Endodermal cell (in vitro differentiated cells): ENCODE results near the gene GARIN5B. TPM values are rescaled to one million over a fixed set of nuclear protein-coding genes. Genes with fewer than 3 reads are reported as not detected.

ENCODE experiments used
- DNase-seq: peaks from one replicate; pipeline ENCODE4 v3.0.0-alpha.2; 2017
- H3K27ac ChIP-seq: 2 replicates; pipeline ENCODE4 v1.5.1; 2013; ENCODE audit warnings: mild to moderate bottlenecking, low read depth, low read length, moderate library complexity
- H3K27me3 ChIP-seq: 2 replicates; pipeline ENCODE4 v1.6.1; 2013; ENCODE audit warnings: mild to moderate bottlenecking, low read length, moderate library complexity; ENCODE audit not compliant: insufficient read depth, control insufficient read depth, poor library complexity, severe bottlenecking
- H3K36me3 ChIP-seq: 2 replicates; pipeline ENCODE4 v1.7.0; 2013; ENCODE audit warnings: mild to moderate bottlenecking, low read length, moderate library complexity; ENCODE audit not compliant: control insufficient read depth, insufficient read depth
- H3K4me1 ChIP-seq: one replicate; pipeline ENCODE4 v1.7.0; 2013; ENCODE audit warnings: low read length; ENCODE audit not compliant: control insufficient read depth, insufficient read depth
- H3K4me3 ChIP-seq: 2 replicates; pipeline ENCODE4 v1.5.1; 2013; ENCODE audit warnings: mild to moderate bottlenecking, low read length, moderate library complexity
- H3K9ac ChIP-seq: 2 replicates; pipeline ENCODE4 v1.6.1; 2013; ENCODE audit warnings: mild to moderate bottlenecking, low read length, moderate library complexity; ENCODE audit not compliant: poor library complexity, severe bottlenecking; ENCODE audit errors: extremely low read depth
- H3K9me3 ChIP-seq: 2 replicates; pipeline ENCODE4 v1.6.1; 2013; ENCODE audit warnings: mild to moderate bottlenecking, low read length, moderate library complexity; ENCODE audit not compliant: control insufficient read depth
- H3K27ac Mint-ChIP-seq: 2 replicates; pipeline ENCODE4 v1.8.0; 2020; ENCODE audit warnings: mixed read lengths
- H3K27me3 Mint-ChIP-seq: 2 replicates; pipeline ENCODE4 v1.8.0; 2021; ENCODE audit warnings: mild to moderate bottlenecking, mixed read lengths; ENCODE audit not compliant: insufficient read depth
- H3K36me3 Mint-ChIP-seq: 2 replicates; pipeline ENCODE4 v1.8.0; 2020; ENCODE audit warnings: low read depth, mixed read lengths
- H3K4me1 Mint-ChIP-seq: 2 replicates; pipeline ENCODE4 v1.8.0; 2020; ENCODE audit warnings: mixed read lengths
- H3K4me3 Mint-ChIP-seq: 2 replicates; pipeline ENCODE4 v1.8.0; 2020; ENCODE audit warnings: mild to moderate bottlenecking, moderate library complexity, mixed read lengths
- H3K9me3 Mint-ChIP-seq: 2 replicates; pipeline ENCODE4 v1.8.0; 2020; ENCODE audit warnings: mild to moderate bottlenecking, mixed read lengths
- CTCF ChIP-seq: fragments of 200-600 bp; sonication (generic); conservative IDR thresholded peaks from 2 replicates; pipeline ENCODE4 v1.5.0; 2021; ENCODE audit warnings: antibody characterized with exemption, mild to moderate bottlenecking
- WGBS, 2 experiments: methylation state at CpG; one replicate each; pipeline versions ENCODE4 v1.1.5 to v1.1.7; 2013; ENCODE audit warnings: missing lambda C conversion rate in 2 of 2, mixed read lengths in 1 of 2; ENCODE audit not compliant: insufficient coverage in 1 of 2, insufficient read length in 1 of 2; 5-methylcytosine and 5-hydroxymethylcytosine counted together
- total RNA-seq, 2 donors: library from RNA; stranded (reverse); fragmentation: NEBNext Ultra II Directional in 1 of 2; extraction: Animal tissue kit (Norgen Biotek cat#: 25700) in 1 of 2; gene quantifications; 2 replicates in 1 of 2; 3 replicates in 1 of 2; pipeline ENCODE4 v1.2.1, GENCODE V29; 2021

GARIN5B gene
- total RNA-seq, 2 donors from 2014 or later, result 0.09 to 0.11 TPM

DNA sequence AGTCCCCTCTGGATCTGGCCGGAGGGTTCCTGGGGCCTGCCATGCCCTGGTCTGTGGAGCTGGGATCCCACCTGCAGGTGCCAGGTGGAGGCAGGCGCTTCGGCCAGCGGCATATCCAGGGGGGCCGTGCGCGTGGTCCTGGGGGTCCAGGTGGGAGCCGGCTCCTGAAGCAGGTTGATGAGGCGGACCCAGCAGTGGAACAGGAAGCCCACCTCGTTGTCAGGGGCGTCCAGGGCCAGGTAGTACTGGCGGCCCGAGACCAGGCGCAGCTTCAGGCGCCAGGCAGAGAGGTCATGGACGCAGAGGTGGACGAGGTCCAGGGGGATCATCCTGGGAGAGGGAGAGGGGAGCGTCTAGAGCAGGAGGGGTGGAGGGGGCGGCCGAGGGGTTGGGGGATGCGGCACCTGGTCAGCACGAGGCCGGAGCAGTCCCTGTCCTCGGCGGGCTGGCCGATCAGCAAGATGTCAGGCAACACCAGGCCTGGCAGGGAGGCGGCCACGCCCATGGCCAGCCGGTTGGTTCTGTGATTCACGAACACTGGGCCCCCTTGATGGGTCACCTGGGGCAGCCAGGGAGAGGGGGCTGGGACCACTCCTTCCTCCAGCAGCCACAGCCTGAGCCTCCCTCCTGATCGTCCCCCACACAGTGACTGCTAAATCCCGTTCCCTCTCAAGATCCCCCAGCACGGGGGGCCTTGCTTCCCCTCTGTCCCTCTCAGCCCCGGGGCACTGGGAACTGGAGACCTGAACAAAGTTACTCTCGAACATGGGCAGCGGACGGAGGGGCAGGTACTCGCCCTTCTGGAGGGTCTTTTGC lies 678 bp downstream of the GARIN5B start:
- Mint-ChIP-seq H3K9me3 (no peaks in the 10 kb centered on the region), H3K4me1 (no peaks in the 10 kb centered on the region), H3K27ac (no peak overlapping the region), H3K27me3 (peaks cover 39% of the 10 kb centered on the region), H3K4me3 (no peak overlapping the region), H3K36me3 (no peaks in the 10 kb centered on the region)
- peaks cover 2% of the 10 kb centered on the region for H3K27me3 ChIP-seq
- no peaks in the 10 kb centered on the region for H3K4me1 ChIP-seq
- WGBS, 2 experiments, result 87% methylated on average over 24 to 38 of the region's 38 CpGs
- H3K4me3 ChIP-seq, result no peak overlapping the region
- no peak for DNase-seq
- no peak for TF ChIP-seq CTCF
- no peak overlapping the region for H3K27ac ChIP-seq
- H3K36me3 ChIP-seq, result no peaks in the 10 kb centered on the region
- H3K9me3 ChIP-seq, result no peaks in the 10 kb centered on the region
- no peak overlapping the region for H3K9ac ChIP-seq

- no peak for TF ChIP-seq CTCF
- Mint-ChIP-seq H3K4me1 (no peaks in the 10 kb centered on the region), H3K27ac (no peak overlapping the region), H3K36me3 (no peaks in the 10 kb centered on the region), H3K9me3 (no peaks in the 10 kb centered on the region), H3K4me3 (no peak overlapping the region), H3K27me3 (peaks cover 46% of the 10 kb centered on the region)
- H3K27ac ChIP-seq, result no peak overlapping the region
- H3K9me3 ChIP-seq, result no peaks in the 10 kb centered on the region
- no peaks in the 10 kb centered on the region for H3K36me3 ChIP-seq
- H3K9ac ChIP-seq, result no peak overlapping the region
- H3K27me3 ChIP-seq, result peaks cover 17% of the 10 kb centered on the region
- 86 to 88% methylated on average over 12 to 16 of the region's 16 CpGs for WGBS, 2 experiments
- no peaks in the 10 kb centered on the region for H3K4me1 ChIP-seq
- H3K4me3 ChIP-seq, result no peak overlapping the region
- DNase-seq, result no peak
These were observed 2.2 kb downstream of the GARIN5B start for GRCh38 chr19:55360902-55361301.

GRCh38 chr19:55358943-55359908 lies 3.8 kb downstream of the GARIN5B start:
- no peak overlapping the region for H3K4me3 Mint-ChIP-seq
- no peak overlapping the region for H3K9ac ChIP-seq
- H3K27ac ChIP-seq, result no peak overlapping the region
- H3K27me3 ChIP-seq, result peaks cover 32% of the 10 kb centered on the region
- no peak for DNase-seq
- no peaks in the 10 kb centered on the region for H3K9me3 Mint-ChIP-seq
- WGBS, 2 experiments, result 91 to 94% methylated on average over 19 to 31 of the region's 32 CpGs
- H3K27me3 Mint-ChIP-seq, result peaks cover 55% of the 10 kb centered on the region
- no peak overlapping the region for H3K4me3 ChIP-seq
- no peaks in the 10 kb centered on the region for H3K36me3 ChIP-seq
- H3K36me3 Mint-ChIP-seq, result no peaks in the 10 kb centered on the region
- H3K27ac Mint-ChIP-seq, result no peak overlapping the region
- H3K9me3 ChIP-seq, result no peaks in the 10 kb centered on the region
- H3K4me1 Mint-ChIP-seq, result no peaks in the 10 kb centered on the region
- no peaks in the 10 kb centered on the region for H3K4me1 ChIP-seq
- TF ChIP-seq CTCF, result no peak
